NB4 (cell line): Measurements from ENCODE around the gene DYNLT3.

Experiments used
- MYC ChIP-seq: IDR thresholded peaks from 2 replicates; pipeline ENCODE4 v1.6.1; 2011; ENCODE audit warnings: low read depth, low read length
- TF ChIP-seq, protein P1 (sequence below): IDR thresholded peaks from one replicate; pipeline ENCODE4 v1.5.1; 2012; ENCODE audit warnings: low read depth, low read length

GRCh38 chrX:37847733-37848197 is 394 bp upstream of the DYNLT3 start:
- TF ChIP-seq, protein P1, sequence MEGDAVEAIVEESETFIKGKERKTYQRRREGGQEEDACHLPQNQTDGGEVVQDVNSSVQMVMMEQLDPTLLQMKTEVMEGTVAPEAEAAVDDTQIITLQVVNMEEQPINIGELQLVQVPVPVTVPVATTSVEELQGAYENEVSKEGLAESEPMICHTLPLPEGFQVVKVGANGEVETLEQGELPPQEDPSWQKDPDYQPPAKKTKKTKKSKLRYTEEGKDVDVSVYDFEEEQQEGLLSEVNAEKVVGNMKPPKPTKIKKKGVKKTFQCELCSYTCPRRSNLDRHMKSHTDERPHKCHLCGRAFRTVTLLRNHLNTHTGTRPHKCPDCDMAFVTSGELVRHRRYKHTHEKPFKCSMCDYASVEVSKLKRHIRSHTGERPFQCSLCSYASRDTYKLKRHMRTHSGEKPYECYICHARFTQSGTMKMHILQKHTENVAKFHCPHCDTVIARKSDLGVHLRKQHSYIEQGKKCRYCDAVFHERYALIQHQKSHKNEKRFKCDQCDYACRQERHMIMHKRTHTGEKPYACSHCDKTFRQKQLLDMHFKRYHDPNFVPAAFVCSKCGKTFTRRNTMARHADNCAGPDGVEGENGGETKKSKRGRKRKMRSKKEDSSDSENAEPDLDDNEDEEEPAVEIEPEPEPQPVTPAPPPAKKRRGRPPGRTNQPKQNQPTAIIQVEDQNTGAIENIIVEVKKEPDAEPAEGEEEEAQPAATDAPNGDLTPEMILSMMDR = no peak
- no peak for TF ChIP-seq MYC
